ENCODE data around the gene ELP4. TPM values are rescaled to one million over a fixed set of nuclear protein-coding genes. Genes with fewer than 3 reads are reported as not detected.

Gene ELP4
- total RNA-seq, 1 donor from 2014 or later: 16.7 TPM

GRCh38 chr11:31807799-31808667 lies 298.5 kb downstream of the ELP4 start:
- peak overlapping the region; percentile 55 for H3K4me3 ChIP-seq (ENCODE audit: low read depth, low read length)
- no peak for TF ChIP-seq CTCF (conservative IDR thresholded peaks at IDR 0.05; ENCODE audit: low read depth, low read length)
- DNase-seq (ENCODE audit: low read depth): no peak

GRCh38 chr11:31808721-31809540 lies 299.4 kb downstream of the ELP4 start:
- no peak for TF ChIP-seq CTCF (conservative IDR thresholded peaks at IDR 0.05; ENCODE audit: low read depth, low read length)
- H3K4me3 ChIP-seq (ENCODE audit: low read depth, low read length): peak overlapping the region; percentile 55
- DNase-seq (ENCODE audit: low read depth): no peak

- no peak for TF ChIP-seq CTCF (conservative IDR thresholded peaks at IDR 0.05; ENCODE audit: low read depth, low read length)
- DNase-seq (ENCODE audit: low read depth): no peak
- H3K4me3 ChIP-seq (ENCODE audit: low read depth, low read length): peak overlapping the region; percentile 55
These were observed 299.9 kb downstream of the ELP4 start for GRCh38 chr11:31809541-31809856.

GRCh38 chr11:31809857-31810778 lies 300.6 kb downstream of the ELP4 start:
- peak overlapping the region; percentile 55 for H3K4me3 ChIP-seq (ENCODE audit: low read depth, low read length)
- no peak for DNase-seq (ENCODE audit: low read depth)
- TF ChIP-seq CTCF (conservative IDR thresholded peaks at IDR 0.05; ENCODE audit: low read depth, low read length): no peak

GRCh38 chr11:31810779-31811647 lies 301.4 kb downstream of the ELP4 start, which contains the start of gene PAX6:
Gene PAX6 (minus strand): TSS chr11:31811322. CDS start chr11:31806411, 4,911 bp downstream.
- H3K4me3 ChIP-seq (ENCODE audit: low read depth, low read length): peak within 1 kb of the TSS; percentile 55
- no peak for TF ChIP-seq CTCF (conservative IDR thresholded peaks at IDR 0.05; ENCODE audit: low read depth, low read length)
- peak; percentile 87 for DNase-seq (ENCODE audit: low read depth)

Data from epithelial cell of proximal tubule (primary cell).